HCT116 (cell line): ENCODE data around the gene SHH. TPM values are rescaled to one million over a fixed set of nuclear protein-coding genes. Genes with fewer than 3 reads are reported as not detected.

Source experiments
- ATAC-seq: fragments of 200-7000 bp; cut with Tn5 transposase; 2 replicates; pipeline ENCODE4 v1.9.1; 2020; ENCODE audit warnings: mild to moderate bottlenecking, moderate library complexity
- BruUV-seq: library from RNA; stranded (reverse); fragments of 400-500 nt; replicated peaks from 2 replicates; lab custom pipeline; 2021; lab: Mats Ljungman, UMichigan
- CTCF ChIA-PET: fragments of 300-600 bp; sonication (Branson Sonifier 250); formaldehyde crosslinking; loops from one replicate; lab custom pipeline; 2021; ENCODE audit warnings: antibody characterized with exemption; lab: Charles Lee
- POLR2A ChIA-PET: fragments of 300-600, 350-600 bp; sonication (Branson Sonifier 250); formaldehyde crosslinking; loops from one replicate; lab custom pipeline; 2021; ENCODE audit warnings: antibody characterized with exemption; lab: Charles Lee
- RAD21 ChIA-PET, 2 experiments: fragments of 300-600 bp; sonication (Branson Sonifier 250); formaldehyde crosslinking; loops; one replicate each; lab custom pipeline; 2023; ENCODE audit warnings: low total read pairs in 2 of 2; ENCODE audit not compliant: uncharacterized antibody in 2 of 2, unreplicated experiment in 2 of 2, low non-redundant PET in 1 of 2; lab: Charles Lee
- DNase-seq: peaks from one replicate; pipeline ENCODE4 v3.0.0-alpha.2; 2010; ENCODE audit warnings: low read depth, low spot score
- H2AFZ ChIP-seq: fragments of 200-600 bp; shearing (Covaris generic), sonication (generic); 2 replicates; pipeline ENCODE4 v1.6.1; 2017; ENCODE audit warnings: low read depth, mixed run types, mixed read lengths, antibody characterized with exemption, low read length; ENCODE audit not compliant: poor library complexity, severe bottlenecking
- H3K27ac ChIP-seq: 2 replicates; pipeline ENCODE4 v1.5.1; 2012; ENCODE audit warnings: low read depth, low read length
- H3K27me3 ChIP-seq: fragments of 200-600 bp; sonication (generic); 2 replicates; pipeline ENCODE4 v1.6.1; 2016; ENCODE audit warnings: mixed run types, low read length, mixed read lengths; ENCODE audit not compliant: insufficient read depth
- H3K36me3 ChIP-seq, 2 experiments: fragments of 200-500 bp in 1 of 2; fragments of 200-600 bp in 1 of 2; sonication (Bioruptor generic) in 1 of 2; sonication (generic) in 1 of 2; 2 replicates each; pipeline versions ENCODE4 v1.5.1 to v1.6.1; 2014 to 2016; ENCODE audit warnings: low read length in 2 of 2, inconsistent platforms in 1 of 2, mixed read lengths in 1 of 2, mixed run types in 1 of 2; ENCODE audit not compliant: insufficient read depth in 2 of 2, control insufficient read depth in 1 of 2
- H3K4me1 ChIP-seq, 2 experiments: fragments of 200-600 bp in 1 of 2; sonication (generic) in 1 of 2; 2 replicates each; pipeline versions ENCODE4 v1.5.1 to v1.6.1; 2012 to 2017; ENCODE audit warnings: low read length in 2 of 2, inconsistent platforms in 1 of 2, mild to moderate bottlenecking in 1 of 2, mixed read lengths in 1 of 2, mixed run types in 1 of 2, moderate library complexity in 1 of 2; ENCODE audit not compliant: insufficient read depth in 2 of 2, control insufficient read depth in 1 of 2
- H3K4me2 ChIP-seq: fragments of 200-600 bp; sonication (generic); 2 replicates; pipeline ENCODE4 v1.6.1; 2017; ENCODE audit warnings: mixed run types, low read length, mixed read lengths
- H3K4me3 ChIP-seq, 2 experiments: fragments of 200-600 bp in 1 of 2; sonication (generic) in 1 of 2; replicated peaks in 1 of 2; 2 replicates each; pipeline ENCODE4 v1.5.1; 2011 to 2016; ENCODE audit warnings: low read length in 2 of 2, control low read depth in 1 of 2, low read depth in 1 of 2, mild to moderate bottlenecking in 1 of 2, mixed read lengths in 1 of 2, mixed run types in 1 of 2
- H3K79me2 ChIP-seq: fragments of 200-600 bp; sonication (generic); 2 replicates; pipeline ENCODE4 v1.6.1; 2017; ENCODE audit warnings: mild to moderate bottlenecking, mixed run types, low read length, moderate library complexity, mixed read lengths; ENCODE audit not compliant: insufficient read depth
- H3K9ac ChIP-seq: fragments of 200-600 bp; sonication (generic); 2 replicates; pipeline ENCODE4 v1.6.1; 2016; ENCODE audit warnings: low read length, mixed read lengths
- H3K9me2 ChIP-seq: fragments of 200-600 bp; sonication (generic), shearing (Covaris generic); 2 replicates; pipeline ENCODE4 v1.6.1; 2017; ENCODE audit warnings: mixed run types, mild to moderate bottlenecking, moderate library complexity; ENCODE audit not compliant: insufficient read depth
- H3K9me3 ChIP-seq, 2 experiments: fragments of 200-500 bp in 1 of 2; fragments of 200-600 bp in 1 of 2; sonication (Bioruptor generic) in 1 of 2; sonication (generic) in 1 of 2; 2 replicates each; pipeline ENCODE4 v1.6.1; 2014 to 2017; ENCODE audit warnings: low read length in 2 of 2, mixed read lengths in 2 of 2, inconsistent platforms in 1 of 2, low read depth in 1 of 2, mild to moderate bottlenecking in 1 of 2, mixed run types in 1 of 2, moderate library complexity in 1 of 2; ENCODE audit not compliant: control insufficient read depth in 1 of 2, insufficient read depth in 1 of 2
- H4K20me1 ChIP-seq: fragments of 200-600 bp; sonication (generic), shearing (Covaris generic); 2 replicates; pipeline ENCODE4 v1.6.1; 2017; ENCODE audit warnings: mixed run types, mild to moderate bottlenecking, moderate library complexity; ENCODE audit not compliant: insufficient read depth
- CEBPB ChIP-seq: IDR thresholded peaks from 2 replicates; pipeline ENCODE4 v1.6.1; 2012; ENCODE audit warnings: low read depth
- CTCF ChIP-seq, 3 experiments: fragments of 200-600 bp in 1 of 3; sonication (generic) in 1 of 3; IDR thresholded peaks in 2 of 3; conservative IDR thresholded peaks in 1 of 3; 2 replicates each; pipeline ENCODE4 v1.5.1; 2012 to 2017; ENCODE audit warnings: low read depth in 2 of 3, low read length in 2 of 3, antibody characterized with exemption in 1 of 3, borderline replicate concordance in 1 of 3, control low read depth in 1 of 3, mild to moderate bottlenecking in 1 of 3, mixed read lengths in 1 of 3, mixed run types in 1 of 3, moderate library complexity in 1 of 3; ENCODE audit not compliant: insufficient read depth in 1 of 3
- EGR1 ChIP-seq: IDR thresholded peaks from 2 replicates; pipeline ENCODE4 v1.6.1; 2012; ENCODE audit warnings: low read depth
- EZH2phosphoT487 ChIP-seq: fragments of 200-600 bp; IDR thresholded peaks from 2 replicates; pipeline ENCODE4 v1.6.1; 2018; ENCODE audit warnings: antibody characterized with exemption, borderline replicate concordance
- FOSL1 ChIP-seq: IDR thresholded peaks from 2 replicates; pipeline ENCODE4 v1.6.1; 2012; ENCODE audit warnings: low read depth
- JUND ChIP-seq: IDR thresholded peaks from 2 replicates; pipeline ENCODE4 v1.6.1; 2012
- POLR2A ChIP-seq: IDR thresholded peaks from 2 replicates; pipeline ENCODE4 v1.7.0; 2011; ENCODE audit warnings: borderline replicate concordance; ENCODE audit not compliant: insufficient read depth, insufficient read length; ENCODE audit errors: extremely low read depth
- POLR2AphosphoS5 ChIP-seq: IDR thresholded peaks from 2 replicates; pipeline ENCODE4 v1.6.1; 2011; ENCODE audit warnings: mild to moderate bottlenecking, low read depth, low read length, moderate library complexity
- RAD21 ChIP-seq: IDR thresholded peaks from 2 replicates; pipeline ENCODE4 v1.6.1; 2012; ENCODE audit warnings: low read depth, mild to moderate bottlenecking
- SIN3A ChIP-seq: IDR thresholded peaks from 2 replicates; pipeline ENCODE4 v1.6.1; 2012; ENCODE audit warnings: low read depth
- SP1 ChIP-seq: IDR thresholded peaks from 2 replicates; pipeline ENCODE4 v1.6.1; 2012; ENCODE audit warnings: low read depth
- SRF ChIP-seq: IDR thresholded peaks from 2 replicates; pipeline ENCODE4 v1.6.1; 2012; ENCODE audit warnings: low read depth
- YY1 ChIP-seq: IDR thresholded peaks from 2 replicates; pipeline ENCODE4 v1.6.1; 2011; ENCODE audit warnings: low read length, low read depth, moderate library complexity, mild to moderate bottlenecking; ENCODE audit not compliant: insufficient replicate concordance; ENCODE audit errors: extremely low read depth
- ZBTB33 ChIP-seq: IDR thresholded peaks from 2 replicates; pipeline ENCODE4 v1.6.1; 2011; ENCODE audit warnings: mild to moderate bottlenecking, low read length, moderate library complexity; ENCODE audit not compliant: insufficient replicate concordance; ENCODE audit errors: extremely low read depth
- ZFX ChIP-seq: fragments of 450-650 bp; IDR thresholded peaks from 2 replicates; pipeline ENCODE4 v1.6.1; 2017
- intact Hi-C: fragments of 100-400 bp; cut with micrococcal nuclease; formaldehyde crosslinking; loops from 2 replicates; pipeline ENCODE4 v1.10.0; 2022
- total RNA-seq: library from RNA; stranded (reverse); gene quantifications from one replicate; pipeline ENCODE4 v1.2.1, GENCODE V29; 2021; ENCODE audit not compliant: unreplicated experiment
- TF ChIP-seq, protein P1 (sequence below): IDR thresholded peaks from 2 replicates; pipeline ENCODE4 v1.6.1; 2012; ENCODE audit warnings: low read depth

SHH gene
- total RNA-seq, 1 experiment from 2014 or later = 0.32 TPM

DNA sequence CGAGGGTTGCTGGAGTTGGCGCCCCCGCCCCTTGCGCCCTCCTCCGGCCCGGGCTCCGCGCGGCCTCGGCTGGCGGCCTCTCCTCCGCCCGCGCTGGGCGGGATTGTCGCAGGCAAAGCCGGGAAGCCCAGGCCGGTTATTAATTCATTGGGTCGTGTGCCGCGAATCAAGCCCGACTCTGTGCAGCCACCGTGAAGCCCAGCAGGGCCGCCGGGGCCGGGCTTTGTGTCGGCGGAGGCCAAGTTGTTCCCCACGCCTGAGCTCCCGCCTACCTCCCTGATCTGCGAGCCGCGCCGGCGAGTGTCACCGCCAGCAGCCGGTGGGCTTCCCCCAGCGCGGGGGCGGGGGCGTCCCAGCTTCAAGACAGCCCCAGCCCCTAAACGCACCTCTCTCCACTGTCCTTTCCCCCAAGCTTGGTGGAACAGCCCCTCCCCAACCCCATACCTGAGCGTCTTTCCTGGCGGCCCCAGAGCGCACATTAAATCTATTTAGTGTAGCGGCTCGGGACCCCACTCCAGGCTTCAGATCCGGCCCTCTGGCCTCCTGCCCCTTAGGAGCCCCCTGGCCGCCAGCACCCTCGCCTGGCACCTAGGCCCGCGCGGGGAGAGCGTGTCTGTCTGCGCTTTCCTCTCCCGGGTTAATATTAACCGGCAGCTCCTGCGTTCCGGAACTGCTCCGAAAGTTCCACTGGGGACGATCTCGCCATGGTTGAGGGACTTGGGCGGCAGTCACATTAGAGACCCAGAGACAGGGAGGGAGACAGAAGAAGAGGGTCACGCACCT lies 3.5 kb downstream of the SHH start:
- no peak overlapping the region for H3K4me3 ChIP-seq
- ATAC-seq (no peak), DNase-seq (no peak)
- H3K4me1 ChIP-seq = peaks cover 5 to 18% of the 10 kb centered on the region in 2 experiments; a peak in 3 of 4 replicates
- 0 out of 2 replicates have a peak, but pooled peaks cover 5% of the 10 kb centered on the region for H3K27me3 ChIP-seq
- CTCF ChIA-PET = no interaction called here
- no peaks in the 10 kb centered on the region for H3K79me2 ChIP-seq
- H3K4me2 ChIP-seq = no peak overlapping the region
- H3K9ac ChIP-seq = no peak overlapping the region
- no peak overlapping the region for H2AFZ ChIP-seq
- H4K20me1 ChIP-seq = no peaks in the 10 kb centered on the region
- RAD21 ChIA-PET = no interaction called here
- H3K36me3 ChIP-seq = no peaks in the 10 kb centered on the region
- H3K9me3 ChIP-seq = no peaks in the 10 kb centered on the region
- intact Hi-C loops = no loop called here
- POLR2A ChIA-PET = no interaction called here
- H3K27ac ChIP-seq = no peak overlapping the region
- TF ChIP-seq POLR2A (no peak), CTCF (IDR thresholded peaks at IDR 0.05 in 2 of 3, conservative IDR thresholded peaks at IDR 0.05 in 1 of 3; ENCODE audit: borderline replicate concordance in 1 of 3, insufficient read depth in 1 of 3, low read depth in 2 of 3, low read length in 2 of 3) (no peak), SRF (no peak), JUND (no peak), FOSL1 (no peak), YY1 (no peak), SIN3A (no peak), EZH2phosphoT487 (no peak), ZBTB33 (no peak), CEBPB (no peak), RAD21 (no peak), SP1 (no peak), POLR2AphosphoS5 (no peak), EGR1 (no peak), ZFX (no peak)
- TF ChIP-seq, protein P1, sequence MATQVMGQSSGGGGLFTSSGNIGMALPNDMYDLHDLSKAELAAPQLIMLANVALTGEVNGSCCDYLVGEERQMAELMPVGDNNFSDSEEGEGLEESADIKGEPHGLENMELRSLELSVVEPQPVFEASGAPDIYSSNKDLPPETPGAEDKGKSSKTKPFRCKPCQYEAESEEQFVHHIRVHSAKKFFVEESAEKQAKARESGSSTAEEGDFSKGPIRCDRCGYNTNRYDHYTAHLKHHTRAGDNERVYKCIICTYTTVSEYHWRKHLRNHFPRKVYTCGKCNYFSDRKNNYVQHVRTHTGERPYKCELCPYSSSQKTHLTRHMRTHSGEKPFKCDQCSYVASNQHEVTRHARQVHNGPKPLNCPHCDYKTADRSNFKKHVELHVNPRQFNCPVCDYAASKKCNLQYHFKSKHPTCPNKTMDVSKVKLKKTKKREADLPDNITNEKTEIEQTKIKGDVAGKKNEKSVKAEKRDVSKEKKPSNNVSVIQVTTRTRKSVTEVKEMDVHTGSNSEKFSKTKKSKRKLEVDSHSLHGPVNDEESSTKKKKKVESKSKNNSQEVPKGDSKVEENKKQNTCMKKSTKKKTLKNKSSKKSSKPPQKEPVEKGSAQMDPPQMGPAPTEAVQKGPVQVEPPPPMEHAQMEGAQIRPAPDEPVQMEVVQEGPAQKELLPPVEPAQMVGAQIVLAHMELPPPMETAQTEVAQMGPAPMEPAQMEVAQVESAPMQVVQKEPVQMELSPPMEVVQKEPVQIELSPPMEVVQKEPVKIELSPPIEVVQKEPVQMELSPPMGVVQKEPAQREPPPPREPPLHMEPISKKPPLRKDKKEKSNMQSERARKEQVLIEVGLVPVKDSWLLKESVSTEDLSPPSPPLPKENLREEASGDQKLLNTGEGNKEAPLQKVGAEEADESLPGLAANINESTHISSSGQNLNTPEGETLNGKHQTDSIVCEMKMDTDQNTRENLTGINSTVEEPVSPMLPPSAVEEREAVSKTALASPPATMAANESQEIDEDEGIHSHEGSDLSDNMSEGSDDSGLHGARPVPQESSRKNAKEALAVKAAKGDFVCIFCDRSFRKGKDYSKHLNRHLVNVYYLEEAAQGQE = no peak
- no peaks in the 10 kb centered on the region for H3K9me2 ChIP-seq
- no TSS peak for BruUV-seq
